Smooth muscle cell (in vitro differentiated cells): ENCODE results near the gene LPCAT1. TPM values are rescaled to one million over a fixed set of nuclear protein-coding genes. Genes with fewer than 3 reads are reported as not detected.

Experiments used
- DNase-seq: peaks from one replicate; lab custom pipeline; 2025; ENCODE audit not compliant: unreplicated experiment; lab: John Stamatoyannopoulos, UW
- H2AFZ ChIP-seq: fragments of 200-600 bp; sonication (generic); 2 replicates; pipeline ENCODE4 v1.6.0; 2016; ENCODE audit warnings: antibody characterized with exemption, low read depth, mild to moderate bottlenecking
- H3F3A ChIP-seq: fragments of 200-600 bp; sonication (generic); 2 replicates; pipeline ENCODE4 v1.6.0; 2017; ENCODE audit warnings: antibody characterized with exemption, low read depth
- H3K27ac ChIP-seq: fragments of 200-600 bp; sonication (generic); 2 replicates; pipeline ENCODE4 v1.5.1; 2016; ENCODE audit warnings: low read depth, mild to moderate bottlenecking
- H3K27me3 ChIP-seq: fragments of 200-600 bp; sonication (generic); 2 replicates; pipeline ENCODE4 v1.6.1; 2016; ENCODE audit warnings: low read depth, mild to moderate bottlenecking
- H3K36me3 ChIP-seq: fragments of 200-600 bp; sonication (generic); 2 replicates; pipeline ENCODE4 v1.5.1; 2016; ENCODE audit warnings: low read depth
- H3K4me1 ChIP-seq: fragments of 200-600 bp; sonication (generic); 2 replicates; pipeline ENCODE4 v1.5.1; 2016; ENCODE audit warnings: low read depth
- H3K4me2 ChIP-seq: fragments of 200-600 bp; sonication (generic); 2 replicates; pipeline ENCODE4 v1.6.0; 2016; ENCODE audit warnings: mild to moderate bottlenecking
- H3K4me3 ChIP-seq: fragments of 200-600 bp; sonication (generic); 2 replicates; pipeline ENCODE4 v1.5.1; 2016; ENCODE audit warnings: mild to moderate bottlenecking
- H3K79me2 ChIP-seq: fragments of 200-600 bp; sonication (generic); 2 replicates; pipeline ENCODE4 v1.6.0; 2016; ENCODE audit warnings: low read depth, mild to moderate bottlenecking
- H3K9ac ChIP-seq: fragments of 200-600 bp; sonication (generic); 2 replicates; pipeline ENCODE4 v1.6.0; 2016; ENCODE audit warnings: low read depth
- H3K9me3 ChIP-seq: fragments of 200-600 bp; sonication (generic); replicated peaks from 2 replicates; pipeline ENCODE4 v1.5.1; 2016; ENCODE audit warnings: low read depth
- H4K20me1 ChIP-seq: fragments of 200-600 bp; sonication (generic); 2 replicates; pipeline ENCODE4 v1.6.0; 2016; ENCODE audit warnings: low read depth
- CTCF ChIP-seq: fragments of 200-600 bp; sonication (generic); IDR thresholded peaks from 2 replicates; pipeline ENCODE4 v1.5.1; 2017; ENCODE audit warnings: borderline replicate concordance, mild to moderate bottlenecking, antibody characterized with exemption; ENCODE audit not compliant: insufficient read depth, poor library complexity, severe bottlenecking
- WGBS: methylation state at CpG from one replicate; pipeline ENCODE4 v1.1.7; 2016; ENCODE audit warnings: low lambda C conversion rate; 5-methylcytosine and 5-hydroxymethylcytosine counted together
- polyA plus RNA-seq: library from polyadenylated mRNA; unstranded; fragments of >200 nt; fragmentation: Nextera tagmentation; extraction: Ambion mirVana; gene quantifications from 2 replicates; pipeline ENCODE4 v1.2.1, GENCODE V29; 2016
- total RNA-seq: library from RNA; depleted of rRNA; stranded (reverse); fragments of >200 nt; gene quantifications from 2 replicates; pipeline ENCODE4 v1.2.3, GENCODE V29; 2014

Gene LPCAT1
- total and polyA plus RNA-seq, 2 experiments from 2014 or later = 42.7 to 50.1 TPM

GRCh38 chr5:1555011-1555807, 31.4 kb upstream of the LPCAT1 start:
- peaks cover 4% of the 10 kb centered on the region for H3K27me3 ChIP-seq
- no peak for DNase-seq

GRCh38 chr5:1554410-1554967, 30.7 kb upstream of the LPCAT1 start:
- Histone ChIP-seq H3K4me3 (no peak overlapping the region), H4K20me1 (no peaks in the 10 kb centered on the region), H3K4me2 (peak overlapping the region; percentile 53), H3K4me1 (peaks cover 4% of the 10 kb centered on the region), H3F3A (no peaks in the 10 kb centered on the region), H3K36me3 (no peaks in the 10 kb centered on the region), H2AFZ (no peak overlapping the region), H3K27me3 (peaks cover 4% of the 10 kb centered on the region), H3K9ac (no peak overlapping the region), H3K27ac (no peak overlapping the region), H3K9me3 (no peaks in the 10 kb centered on the region), H3K79me2 (no peaks in the 10 kb centered on the region)
- TF ChIP-seq CTCF = no peak
- 93% methylated on average over 11 of the region's 11 CpGs for WGBS
- no peak for DNase-seq

More at GRCh38 chr5:1555011-1555807, 31.4 kb upstream of the LPCAT1 start:
- Histone ChIP-seq H3K27ac (no peak overlapping the region), H3K36me3 (no peaks in the 10 kb centered on the region), H3K79me2 (no peaks in the 10 kb centered on the region), H3F3A (no peaks in the 10 kb centered on the region), H3K4me2 (peak overlapping the region; percentile 53), H3K4me1 (peaks cover 4% of the 10 kb centered on the region), H3K9ac (no peak overlapping the region), H3K9me3 (no peaks in the 10 kb centered on the region), H3K4me3 (no peak overlapping the region), H4K20me1 (no peaks in the 10 kb centered on the region), H2AFZ (no peak overlapping the region)
- TF ChIP-seq CTCF = no peak
- WGBS = 56% methylated on average over 28 of the region's 28 CpGs

- 89% methylated on average over 21 of the region's 21 CpGs for WGBS
Observed at GRCh38 chr5:1553539-1554409, 30.0 kb upstream of the LPCAT1 start.

More at GRCh38 chr5:1553539-1554409, 30.0 kb upstream of the LPCAT1 start:
- no peaks in the 10 kb centered on the region for H3K79me2 ChIP-seq
- H3K27me3 ChIP-seq = peaks cover 8% of the 10 kb centered on the region
- H4K20me1 ChIP-seq = no peaks in the 10 kb centered on the region
- H3K4me3 ChIP-seq = no peak overlapping the region
- H2AFZ ChIP-seq = no peak overlapping the region
- no peaks in the 10 kb centered on the region for H3K36me3 ChIP-seq
- no peaks in the 10 kb centered on the region for H3K9me3 ChIP-seq
- no peaks in the 10 kb centered on the region for H3F3A ChIP-seq
- DNase-seq = no peak
- no peak overlapping the region for H3K4me2 ChIP-seq
- no peak overlapping the region for H3K27ac ChIP-seq
- H3K4me1 ChIP-seq = peaks cover 4% of the 10 kb centered on the region
- H3K9ac ChIP-seq = no peak overlapping the region
- TF ChIP-seq CTCF = no peak
